A673 (cell line): ENCODE results near the gene RPUSD2. TPM values are rescaled to one million over a fixed set of nuclear protein-coding genes. Genes with fewer than 3 reads are reported as not detected.

Experiments
- BruUV-seq: library from RNA; stranded (reverse); fragments of 400-500 nt; replicated peaks from 2 replicates; lab custom pipeline; 2021; lab: Mats Ljungman, UMichigan
- CTCF ChIA-PET: fragments of 300-600 bp; sonication (Branson Sonifier 250); formaldehyde crosslinking; loops from one replicate; lab custom pipeline; 2022; ENCODE audit warnings: antibody characterized with exemption; lab: Charles Lee
- POLR2A ChIA-PET: fragments of 300-600 bp; sonication (Branson Sonifier 250); formaldehyde crosslinking; loops from one replicate; lab custom pipeline; 2022; ENCODE audit warnings: antibody characterized with exemption; ENCODE audit not compliant: low non-redundant PET; lab: Charles Lee
- DNase-seq: peaks from one replicate; pipeline ENCODE4 v3.0.0-alpha.2; 2015; ENCODE audit warnings: low spot score
- H3K27ac ChIP-seq: fragments of 200-600 bp; sonication (generic); 2 replicates; pipeline ENCODE4 v1.5.1; 2016; ENCODE audit warnings: mixed run types, low read depth, mild to moderate bottlenecking, mixed read lengths, antibody characterized with exemption, low read length; ENCODE audit not compliant: poor library complexity, severe bottlenecking
- H3K27me3 ChIP-seq: fragments of 200-600 bp; sonication (generic); replicated peaks from 2 replicates; pipeline ENCODE4 v1.6.1; 2017; ENCODE audit warnings: mixed run types, low read depth, mild to moderate bottlenecking, mixed read lengths, antibody characterized with exemption, low read length; ENCODE audit not compliant: insufficient read depth, poor library complexity
- H3K36me3 ChIP-seq: fragments of 200-600 bp; sonication (generic); 2 replicates; pipeline ENCODE4 v1.6.1; 2016; ENCODE audit warnings: mixed run types, mild to moderate bottlenecking, mixed read lengths, antibody characterized with exemption, low read length; ENCODE audit not compliant: insufficient read depth, poor library complexity, severe bottlenecking
- H3K4me1 ChIP-seq: fragments of 200-600 bp; sonication (generic); 2 replicates; pipeline ENCODE4 v1.6.1; 2017; ENCODE audit warnings: mixed run types, mild to moderate bottlenecking, mixed read lengths, antibody characterized with exemption, low read length; ENCODE audit not compliant: insufficient read depth, poor library complexity, severe bottlenecking
- H3K4me3 ChIP-seq: fragments of 200-600 bp; sonication (generic); 2 replicates; pipeline ENCODE4 v1.5.1; 2016; ENCODE audit warnings: low read depth, mixed run types, mild to moderate bottlenecking, mixed read lengths, low read length; ENCODE audit not compliant: poor library complexity, severe bottlenecking
- H3K9me3 ChIP-seq: fragments of 200-600 bp; sonication (generic); 2 replicates; pipeline ENCODE4 v1.6.1; 2016; ENCODE audit warnings: mixed run types, low read depth, mild to moderate bottlenecking, mixed read lengths, antibody characterized with exemption, low read length; ENCODE audit not compliant: poor library complexity, severe bottlenecking
- EZH2 ChIP-seq: fragments of 200-600 bp; sonication (generic); IDR thresholded peaks from 2 replicates; pipeline ENCODE4 v1.6.1; 2017; ENCODE audit warnings: borderline replicate concordance, low read depth, mild to moderate bottlenecking, mixed read lengths, antibody characterized with exemption, low read length; ENCODE audit not compliant: poor library complexity, severe bottlenecking
- intact Hi-C: fragments of 100-400 bp; cut with micrococcal nuclease; formaldehyde crosslinking; loops from one replicate; pipeline ENCODE4 v1.10.0; 2022; ENCODE audit not compliant: unreplicated experiment
- total RNA-seq: library from RNA; stranded (reverse); gene quantifications from 2 replicates; pipeline ENCODE4 v1.2.3, GENCODE V29; 2021
- TF ChIP-seq, protein P1 (sequence below): fragments of 300-800, 200-600 bp; sonication (generic); conservative IDR thresholded peaks from 2 replicates; pipeline ENCODE4 v1.5.1; 2017; ENCODE audit warnings: low read depth, mild to moderate bottlenecking, antibody characterized with exemption, low read length, moderate library complexity, mixed read lengths

RPUSD2 gene
- total RNA-seq, 1 experiment from 2014 or later, result 18.1 TPM

DNA sequence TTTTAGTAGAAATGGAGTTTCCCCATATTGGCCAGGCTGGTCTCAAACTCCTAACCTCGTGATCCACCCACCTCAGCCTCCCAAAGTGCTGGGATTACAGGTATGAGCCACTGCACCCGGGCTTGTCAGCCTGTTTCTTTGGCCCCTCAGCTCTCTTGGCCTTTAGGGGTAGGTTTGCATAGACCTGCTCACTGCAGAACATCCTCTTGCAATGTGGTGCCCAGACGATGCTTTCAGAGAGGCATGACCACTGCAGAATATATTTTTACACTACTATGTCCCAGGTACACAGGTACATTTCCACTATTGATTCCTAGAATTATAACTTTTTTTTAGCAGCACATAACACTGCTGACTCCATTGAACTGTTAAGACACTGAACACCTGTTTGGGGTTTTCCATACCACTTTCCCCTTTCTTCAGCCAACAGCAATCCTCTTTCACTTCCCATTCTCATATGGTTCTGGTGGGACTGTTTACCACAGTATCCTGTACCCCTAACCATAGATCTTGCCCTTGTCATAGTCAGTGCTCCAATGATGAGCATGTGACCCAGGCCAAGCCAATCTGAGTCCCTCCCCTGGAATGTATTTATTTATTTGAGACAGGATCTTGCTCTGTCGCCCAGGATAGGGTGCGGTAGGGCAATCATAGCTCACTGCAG lies 25.3 kb upstream of the RPUSD2 start:
- H3K9me3 ChIP-seq, result no peaks in the 10 kb centered on the region
- H3K27ac ChIP-seq, result no peak overlapping the region
- CTCF ChIA-PET, result no interaction called here
- no peaks in the 10 kb centered on the region for H3K27me3 ChIP-seq
- no peak for TF ChIP-seq EZH2
- TF ChIP-seq, protein P1, sequence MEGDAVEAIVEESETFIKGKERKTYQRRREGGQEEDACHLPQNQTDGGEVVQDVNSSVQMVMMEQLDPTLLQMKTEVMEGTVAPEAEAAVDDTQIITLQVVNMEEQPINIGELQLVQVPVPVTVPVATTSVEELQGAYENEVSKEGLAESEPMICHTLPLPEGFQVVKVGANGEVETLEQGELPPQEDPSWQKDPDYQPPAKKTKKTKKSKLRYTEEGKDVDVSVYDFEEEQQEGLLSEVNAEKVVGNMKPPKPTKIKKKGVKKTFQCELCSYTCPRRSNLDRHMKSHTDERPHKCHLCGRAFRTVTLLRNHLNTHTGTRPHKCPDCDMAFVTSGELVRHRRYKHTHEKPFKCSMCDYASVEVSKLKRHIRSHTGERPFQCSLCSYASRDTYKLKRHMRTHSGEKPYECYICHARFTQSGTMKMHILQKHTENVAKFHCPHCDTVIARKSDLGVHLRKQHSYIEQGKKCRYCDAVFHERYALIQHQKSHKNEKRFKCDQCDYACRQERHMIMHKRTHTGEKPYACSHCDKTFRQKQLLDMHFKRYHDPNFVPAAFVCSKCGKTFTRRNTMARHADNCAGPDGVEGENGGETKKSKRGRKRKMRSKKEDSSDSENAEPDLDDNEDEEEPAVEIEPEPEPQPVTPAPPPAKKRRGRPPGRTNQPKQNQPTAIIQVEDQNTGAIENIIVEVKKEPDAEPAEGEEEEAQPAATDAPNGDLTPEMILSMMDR, result no peak
- no peaks in the 10 kb centered on the region for H3K36me3 ChIP-seq
- no peak overlapping the region for H3K4me3 ChIP-seq
- POLR2A ChIA-PET, result no interaction called here
- intact Hi-C loops, result no loop called here
- H3K4me1 ChIP-seq, result no peaks in the 10 kb centered on the region
- no TSS peak for BruUV-seq
- DNase-seq, result no peak

DNA sequence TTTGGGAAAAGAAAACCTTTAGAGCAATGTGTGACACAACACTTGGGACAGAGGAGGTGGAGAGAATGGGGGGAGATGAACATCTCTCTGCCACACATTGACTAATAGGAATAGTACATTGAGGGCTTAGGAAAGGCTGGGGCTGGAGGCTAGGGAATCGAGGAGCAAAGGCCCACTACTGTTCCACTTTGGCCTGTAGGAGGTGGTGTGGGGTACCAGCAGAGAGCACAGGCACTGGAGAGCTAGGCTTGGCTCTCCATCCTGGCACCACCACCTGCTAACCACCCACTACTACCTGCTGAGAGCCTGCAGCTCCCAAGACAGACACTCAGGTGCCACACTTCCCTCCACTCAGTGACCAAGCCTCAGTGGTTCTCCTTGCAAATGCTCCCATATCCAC lies 23.6 kb upstream of the RPUSD2 start:
- no peaks in the 10 kb centered on the region for H3K36me3 ChIP-seq
- DNase-seq, result no peak
- CTCF ChIA-PET, result interaction anchor here (0.6 kb wide), 1 partner anchor 88 kb away, joined by 3 read pairs; no protein-coding TSS in a partner anchor
- TF ChIP-seq EZH2, result no peak
- TF ChIP-seq, protein P1, result 0 out of 2 replicates have a peak, but pooled peaks have one; percentile 17
- no TSS peak for BruUV-seq
- no peaks in the 10 kb centered on the region for H3K27me3 ChIP-seq
- POLR2A ChIA-PET, result no interaction called here
- H3K4me3 ChIP-seq, result no peak overlapping the region
- H3K27ac ChIP-seq, result no peak overlapping the region
- intact Hi-C loops, result no loop called here
- no peaks in the 10 kb centered on the region for H3K4me1 ChIP-seq
- H3K9me3 ChIP-seq, result no peaks in the 10 kb centered on the region

DNA sequence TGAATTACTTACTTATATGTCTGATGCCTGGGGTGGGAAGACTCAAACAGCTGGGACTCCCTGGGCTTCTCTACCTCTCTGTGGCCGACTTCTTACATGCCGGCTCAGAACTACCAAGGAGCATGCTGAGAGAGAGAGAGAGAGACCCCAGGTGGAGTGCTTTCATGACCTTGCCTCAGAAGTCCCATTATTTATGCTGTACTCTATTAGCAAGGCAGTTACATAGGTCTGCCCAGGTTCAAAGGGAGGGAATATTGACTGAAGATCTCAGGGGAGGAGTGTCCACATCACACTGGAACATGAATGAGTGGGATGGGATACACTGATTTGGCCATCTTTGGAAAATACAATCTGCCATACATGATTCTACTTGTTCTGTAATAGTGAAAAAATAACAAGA lies 20.5 kb upstream of the RPUSD2 start:
- CTCF ChIA-PET, result interaction anchor here (0.5 kb wide), 1 partner anchor 68 kb away, joined by 5 read pairs; no protein-coding TSS in a partner anchor
- intact Hi-C loops, result no loop called here
- TF ChIP-seq EZH2, result no peak
- TF ChIP-seq, protein P1, result no peak

More for the DNA sequence above, 20.5 kb upstream of the RPUSD2 start:
- no peaks in the 10 kb centered on the region for H3K4me1 ChIP-seq
- H3K9me3 ChIP-seq, result no peaks in the 10 kb centered on the region
- no peak for DNase-seq
- H3K4me3 ChIP-seq, result no peak overlapping the region
- BruUV-seq, result no TSS peak
- POLR2A ChIA-PET, result no interaction called here
- H3K36me3 ChIP-seq, result no peaks in the 10 kb centered on the region
- no peak overlapping the region for H3K27ac ChIP-seq
- H3K27me3 ChIP-seq, result no peaks in the 10 kb centered on the region
